ENCODE measurements around the gene ADCK1.

ADCK1 gene

DNA sequence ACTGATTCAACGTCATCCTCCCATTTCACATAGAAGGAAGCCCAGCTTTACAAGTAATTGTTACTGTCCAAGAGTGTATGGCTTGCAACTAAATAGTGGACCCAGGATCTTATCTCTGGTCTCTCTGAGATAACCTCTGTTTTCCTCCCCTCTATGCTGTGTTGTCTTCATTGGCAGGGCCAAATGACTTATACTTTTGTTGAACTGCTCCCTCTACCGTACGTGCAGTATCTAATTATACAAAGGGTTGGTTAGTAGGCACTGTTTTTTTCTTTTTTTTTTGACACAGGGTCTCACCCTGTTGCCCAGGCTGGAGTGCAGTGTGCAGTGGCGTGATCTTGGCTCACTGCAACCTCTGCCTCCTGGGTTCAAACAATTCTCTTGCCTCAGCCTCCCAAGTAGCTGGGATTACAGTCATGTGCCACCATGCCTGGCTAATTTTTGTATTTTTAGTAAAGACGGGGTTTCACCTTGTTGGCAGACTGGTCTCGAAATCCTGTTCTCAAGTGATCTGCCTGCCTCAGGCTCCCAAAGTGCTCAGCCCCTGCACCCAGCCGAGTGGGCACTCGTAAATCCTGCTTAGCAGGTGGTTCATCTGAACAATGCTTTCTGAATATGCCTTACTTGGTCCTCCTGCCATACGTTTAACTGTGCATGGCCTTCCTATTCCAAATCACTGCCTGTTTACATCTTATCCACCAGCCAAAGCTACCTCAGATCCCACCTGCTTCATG is 162.1 kb downstream of the ADCK1 start:
- no peak for DNase-seq

DNA sequence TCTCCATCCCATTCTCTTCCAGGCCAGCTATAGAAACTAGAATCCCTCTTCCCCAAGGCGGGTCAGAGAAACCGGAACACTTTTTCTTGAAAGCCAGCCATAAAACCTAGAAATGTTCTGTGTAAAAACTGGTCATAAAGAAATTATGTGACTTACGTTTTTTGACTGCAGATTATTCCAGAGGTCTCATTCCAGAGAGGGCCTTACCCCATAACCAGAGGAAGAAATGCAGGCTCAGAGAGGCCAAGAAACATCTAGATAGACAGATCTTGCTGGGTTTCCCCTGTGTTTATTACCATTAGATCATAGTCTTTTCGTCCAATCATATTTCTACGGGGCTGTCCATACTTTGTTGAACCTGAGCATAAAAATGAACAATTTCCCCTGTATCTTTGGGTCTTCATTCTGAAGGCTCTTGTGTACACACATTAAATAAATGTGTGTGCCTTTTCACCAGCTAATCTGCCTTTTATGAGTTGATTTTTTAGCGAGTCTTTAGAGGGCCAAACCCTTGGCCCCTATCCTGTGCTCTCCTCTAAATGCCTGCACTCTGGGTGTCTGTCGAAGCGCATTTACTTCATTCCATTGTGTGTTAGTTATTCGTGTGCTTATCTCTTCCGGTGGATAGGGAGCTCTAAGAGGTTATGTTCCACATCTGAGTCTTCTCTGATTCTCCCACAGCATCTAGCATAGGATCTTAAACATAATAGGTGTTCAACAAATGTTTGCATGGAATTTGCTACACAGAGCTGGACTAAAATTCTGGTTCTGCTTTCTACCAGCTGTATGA is 163.0 kb downstream of the ADCK1 start:
- no peak for DNase-seq

DNA sequence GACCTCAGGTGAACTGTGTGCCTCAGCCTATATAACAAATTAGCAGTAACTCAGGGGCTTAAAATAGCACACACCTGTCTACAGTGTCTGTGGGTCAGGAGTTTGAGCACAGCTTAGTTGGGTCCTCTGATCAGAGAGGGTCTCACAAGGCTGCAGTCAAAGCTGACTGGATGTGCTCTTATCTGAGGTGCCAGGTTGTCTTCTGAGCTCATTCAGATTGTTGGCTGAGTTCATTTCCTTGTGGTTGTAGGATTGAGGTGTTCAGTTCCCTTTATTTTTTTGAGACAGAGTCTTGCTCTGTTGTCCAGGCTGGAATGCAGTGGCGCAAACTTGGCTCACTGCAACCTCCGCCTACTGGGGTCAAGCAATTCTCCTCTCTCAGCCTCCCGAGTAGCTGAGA is 164.7 kb downstream of the ADCK1 start:
- no peak for DNase-seq

DNA sequence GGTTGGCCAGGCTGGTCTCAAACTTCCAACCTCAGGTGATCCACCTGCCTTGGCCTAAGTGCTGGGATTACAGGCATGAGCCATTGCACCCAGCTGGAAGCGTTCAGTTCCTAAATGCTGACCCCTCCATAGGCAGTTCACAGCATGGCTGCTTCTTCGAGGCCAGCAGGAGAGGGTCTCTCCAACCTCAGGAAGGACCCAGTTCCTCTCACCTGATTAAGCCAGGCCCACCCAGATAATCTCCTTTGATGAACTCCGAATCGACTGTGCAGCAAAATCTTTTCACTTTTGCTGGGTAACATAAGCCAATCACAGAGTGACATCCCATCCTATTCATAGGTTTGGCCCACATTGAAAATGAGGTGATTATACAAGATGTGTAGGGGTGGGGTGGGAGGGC is 165.1 kb downstream of the ADCK1 start:
- no peak for DNase-seq

DNA sequence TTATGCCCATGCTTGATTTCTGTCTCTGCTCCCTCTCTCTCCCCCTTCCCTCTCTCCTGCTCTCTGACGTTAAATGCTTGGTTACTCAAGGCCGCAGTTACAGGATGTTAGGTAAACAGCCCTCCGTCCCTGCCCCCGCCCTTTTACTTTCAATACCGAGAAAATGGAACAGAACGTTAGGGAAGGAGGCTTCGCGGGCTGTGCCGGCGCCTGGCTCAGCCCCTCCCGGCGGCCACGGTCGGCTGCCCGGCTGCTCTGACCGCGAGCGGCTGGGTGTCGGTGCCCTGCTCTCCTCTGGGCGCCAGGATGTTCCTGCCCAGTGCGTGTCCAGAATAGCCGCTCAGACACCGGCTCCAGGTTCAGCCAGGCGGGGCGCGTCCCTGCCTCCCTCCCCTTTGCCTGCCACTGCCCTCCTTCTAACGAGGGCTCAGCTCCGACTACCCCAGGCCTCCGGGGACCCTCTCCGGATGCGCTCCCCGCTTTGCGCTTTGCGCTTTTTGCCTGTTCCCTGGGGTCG is 166.1 kb downstream of the ADCK1 start:
- DNase-seq: no peak

DNA sequence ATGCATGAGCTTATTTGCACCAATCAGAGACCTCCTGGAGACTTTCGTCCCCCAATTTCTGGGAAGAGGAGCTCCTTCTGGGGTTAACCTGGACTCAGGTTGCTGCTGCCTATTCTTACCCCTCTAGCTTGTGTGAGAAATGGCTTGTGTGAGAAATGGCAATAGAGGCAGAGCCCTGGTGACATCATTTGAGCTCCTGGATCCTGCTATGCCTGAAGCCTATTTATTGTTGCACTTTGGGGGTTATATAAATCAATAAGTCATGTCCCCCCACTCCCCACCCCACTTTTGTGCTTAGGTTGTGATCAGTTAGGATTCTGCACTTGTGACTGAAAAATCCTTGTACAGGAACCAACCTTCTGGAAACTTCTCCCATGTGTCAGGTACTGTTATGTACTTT is 167.2 kb downstream of the ADCK1 start:
- no peak for DNase-seq

DNA sequence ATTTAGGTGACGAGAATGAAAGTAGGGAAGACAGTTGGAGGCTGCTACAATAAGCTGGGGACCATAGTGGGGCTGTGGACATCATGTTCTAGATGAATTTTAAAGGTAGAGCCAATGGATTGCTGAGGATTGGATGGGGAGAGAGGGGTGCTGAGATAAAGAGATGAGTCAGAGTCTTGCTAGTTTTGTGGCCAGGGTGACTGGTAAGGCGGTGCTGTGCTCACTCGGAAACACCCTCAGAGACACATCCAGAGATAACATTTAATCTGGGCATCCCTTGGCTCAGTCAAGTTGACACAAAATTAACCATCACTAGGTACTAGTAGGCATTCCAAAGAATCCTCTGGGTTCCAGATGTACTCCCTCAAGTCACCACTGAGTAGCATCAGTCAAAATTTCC is 170.7 kb downstream of the ADCK1 start:
- DNase-seq: no peak

DNA sequence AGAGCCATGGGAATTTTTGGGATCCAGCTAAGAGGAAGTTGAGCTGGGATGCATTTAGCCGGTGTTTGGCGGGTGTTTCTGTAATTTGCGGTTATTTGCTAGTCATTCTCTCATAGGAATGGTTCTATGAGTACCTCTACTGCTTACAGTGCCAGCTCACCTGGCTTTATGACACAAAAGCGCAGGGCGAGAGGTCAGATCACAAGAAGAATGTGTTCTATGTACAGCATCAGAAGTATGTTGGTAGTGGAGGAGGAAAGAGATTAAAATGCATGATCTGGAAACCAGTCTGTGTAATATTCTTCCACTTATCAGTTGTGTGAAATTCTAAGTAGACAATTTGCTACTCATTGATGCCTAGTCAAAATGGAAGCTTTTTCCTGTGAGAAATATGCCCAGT is 173.3 kb downstream of the ADCK1 start:
- no peak for DNase-seq

DNA sequence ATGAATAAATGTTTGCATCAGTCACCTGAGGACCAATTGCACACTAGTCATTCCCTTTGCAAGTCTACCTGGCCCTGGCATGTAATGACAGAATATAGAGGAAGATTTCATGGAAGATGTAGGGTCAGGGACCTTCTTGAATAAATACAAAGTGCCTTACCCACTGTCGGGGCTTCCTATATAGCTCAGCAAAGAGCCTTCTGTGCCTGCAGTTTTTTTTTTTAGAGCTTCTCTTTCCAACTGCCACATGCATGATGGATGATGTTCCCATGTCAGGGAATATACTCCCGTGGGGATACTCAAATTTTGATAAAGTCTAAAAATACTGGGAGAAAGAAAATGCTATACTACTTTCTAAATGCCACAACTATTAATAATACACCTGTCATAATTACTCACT is 176.7 kb downstream of the ADCK1 start:
- DNase-seq: no peak

DNA sequence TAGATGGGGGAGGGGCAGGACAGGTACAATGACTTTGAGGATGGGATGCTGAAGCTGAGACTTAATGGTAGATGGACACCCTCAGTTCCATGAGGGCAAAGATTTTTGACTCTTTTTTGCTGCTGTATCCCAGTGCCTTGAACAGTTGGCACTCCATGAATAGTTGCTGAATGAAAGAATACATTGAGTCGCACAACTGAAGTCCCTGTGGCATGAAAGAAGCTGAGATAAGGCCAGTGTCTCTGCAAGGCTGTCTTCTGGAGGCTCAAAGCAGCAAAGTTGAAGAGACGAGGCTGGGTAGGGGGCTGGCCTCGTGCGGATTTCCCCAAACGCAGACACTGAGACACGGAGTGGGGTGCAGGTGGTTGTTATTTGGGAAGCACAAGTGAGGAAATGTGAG is 179.3 kb downstream of the ADCK1 start:
- no peak for DNase-seq

DNA sequence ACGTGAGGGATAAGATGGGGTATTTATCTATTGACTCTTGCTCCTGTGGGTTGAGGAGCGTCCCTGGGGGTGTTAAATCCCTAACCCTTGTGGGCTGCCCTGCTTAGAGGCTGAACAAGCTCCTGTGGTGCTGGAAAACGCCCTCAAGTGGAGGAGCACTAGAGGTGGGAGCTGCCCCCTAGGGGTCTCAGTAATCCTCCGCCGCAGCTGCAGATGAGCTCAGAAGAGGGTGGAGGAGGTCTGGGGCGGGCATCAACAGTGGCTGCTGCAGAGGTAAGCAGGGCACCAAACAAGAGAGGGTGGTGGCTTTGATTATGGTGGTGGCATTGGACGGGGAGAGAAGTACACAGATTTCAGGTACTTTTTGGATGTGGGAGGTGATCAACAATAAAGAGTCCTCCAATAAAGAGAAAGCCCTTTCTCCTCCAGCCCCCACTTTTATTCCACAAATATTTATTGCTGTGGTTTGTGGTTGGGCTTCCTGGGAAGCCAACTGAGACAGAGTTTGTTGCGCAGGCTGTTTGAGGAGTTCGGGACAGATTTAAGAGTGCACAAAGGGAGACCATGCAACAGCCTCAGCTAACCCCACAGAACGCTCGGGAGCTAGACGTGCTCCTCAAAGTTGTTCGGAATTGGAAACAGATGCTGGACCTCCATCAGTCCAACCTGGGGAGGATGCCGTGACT is 179.9 kb downstream of the ADCK1 start:
- no peak for DNase-seq

DNA sequence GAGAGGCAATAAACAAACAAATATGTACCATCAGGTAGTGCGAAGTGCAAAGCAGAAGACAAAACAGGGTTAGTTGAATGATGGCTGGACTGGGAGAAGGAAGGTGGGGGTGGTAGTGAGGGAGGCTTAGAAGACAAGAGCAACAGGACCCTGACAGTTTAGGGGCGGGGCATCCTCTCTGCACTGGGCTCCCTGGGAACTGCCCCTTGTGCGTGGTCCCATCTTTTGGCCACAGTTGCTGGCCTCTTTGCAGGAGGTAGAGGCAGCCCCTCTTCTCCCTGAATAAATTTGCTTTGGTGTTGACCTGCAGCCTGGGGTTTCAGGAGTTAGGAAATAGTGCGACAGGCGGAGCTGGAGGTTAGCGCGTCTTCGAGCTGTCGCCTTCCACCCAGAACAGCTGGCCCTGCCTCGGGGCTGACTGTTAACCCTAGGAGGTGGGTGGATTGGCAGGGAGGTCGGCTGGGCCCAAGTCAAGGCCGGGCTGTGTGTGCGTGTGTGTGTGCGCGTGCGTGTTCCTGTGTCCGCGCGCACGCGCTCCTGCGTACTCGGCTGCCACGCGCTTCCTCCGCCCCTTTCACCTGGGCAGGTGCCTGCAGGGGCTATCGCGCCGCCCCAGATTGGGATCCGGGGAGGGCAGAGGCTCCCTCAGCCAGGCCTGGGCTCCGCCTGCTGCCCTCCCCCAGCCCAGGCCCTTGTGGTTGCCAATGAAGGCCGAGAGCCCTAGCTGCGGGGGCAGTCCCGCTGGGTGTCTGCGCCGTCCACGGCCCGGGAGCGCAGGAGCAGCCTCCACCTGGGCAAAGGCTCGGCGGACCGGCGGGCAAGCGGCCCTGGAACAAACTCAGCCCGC is 180.8 kb downstream of the ADCK1 start:
- DNase-seq: no peak

All from NCI-H1694 treated with DMSO at 0.1 percent for 48 hours (cell line).